Glomerular visceral epithelial cell (primary cell): ENCODE results near the gene TUBB2A.

Experiments
- DNase-seq: peaks from one replicate; pipeline ENCODE4 v3.0.0-alpha.2; 2016; ENCODE audit errors: extremely low spot score

Gene TUBB2A

GRCh38 chr6:3122823-3123182, 34.5 kb downstream of the TUBB2A start:
- no peak for DNase-seq

GRCh38 chr6:3120765-3121089, 36.6 kb downstream of the TUBB2A start:
- DNase-seq, result no peak

DNA sequence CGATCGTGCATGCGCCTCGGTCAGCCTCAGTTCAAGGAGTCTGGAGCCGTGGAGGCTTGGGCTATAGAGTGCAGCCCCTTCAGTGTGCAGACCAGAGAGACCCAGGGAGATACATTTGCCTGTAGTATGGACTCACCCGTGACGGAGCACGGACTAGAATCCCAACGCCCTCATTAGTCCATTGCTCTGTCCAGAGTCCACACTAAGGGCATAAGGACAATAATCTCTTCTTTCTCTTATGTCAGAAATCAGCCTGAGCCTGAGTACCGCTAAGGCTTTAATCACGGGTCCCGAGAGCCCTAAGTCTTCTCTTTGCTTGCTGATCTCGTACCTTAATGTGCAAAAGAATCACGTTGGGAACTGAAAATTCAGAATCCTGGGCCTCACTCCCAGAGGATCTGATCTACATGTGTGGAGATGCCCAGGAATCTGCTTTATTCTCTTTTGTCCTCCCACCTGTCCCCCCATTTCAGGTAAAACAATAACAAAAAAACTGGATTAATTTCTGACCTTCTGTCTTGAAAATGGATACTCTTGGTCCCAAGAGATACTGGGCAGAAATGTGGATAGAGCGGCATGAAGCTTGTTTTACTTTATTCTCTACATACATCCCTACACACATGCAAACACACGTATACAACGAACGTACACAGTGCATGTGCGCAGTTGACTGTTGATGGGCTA, 38.2 kb downstream of the TUBB2A start:
- DNase-seq, result peak; percentile 37

- peak; percentile 96 for DNase-seq
Observed at GRCh38 chr6:3118353-3119039, 38.8 kb downstream of the TUBB2A start, which contains the start of gene BPHL. Gene BPHL, plus strand, starts transcription at chr6:3118711. Its CDS starts 30 bp downstream, at chr6:3118741.

- no peak for DNase-seq
Observed at GRCh38 chr6:3117912-3118352, 39.4 kb downstream of the TUBB2A start.

DNA sequence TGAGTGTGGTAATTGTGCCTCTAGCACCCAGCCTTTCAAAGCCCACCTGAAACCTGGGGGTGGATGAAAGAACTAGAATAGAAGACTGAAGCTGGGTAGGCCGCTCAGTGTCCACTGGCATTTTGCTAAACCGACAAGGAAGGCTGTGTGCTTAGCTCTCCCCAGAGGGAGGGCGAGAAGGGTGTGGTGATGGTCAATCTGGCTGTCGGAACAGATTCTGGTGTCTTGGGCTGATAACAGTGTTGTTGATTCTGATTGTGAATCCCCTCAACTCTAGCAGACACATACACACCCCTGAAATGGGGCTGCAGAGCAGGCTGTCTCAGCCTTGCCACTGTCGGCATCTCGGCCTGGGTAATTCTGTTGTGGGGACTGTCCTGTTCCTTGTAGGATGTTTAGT, 43.0 kb downstream of the TUBB2A start:
- DNase-seq, result no peak

DNA sequence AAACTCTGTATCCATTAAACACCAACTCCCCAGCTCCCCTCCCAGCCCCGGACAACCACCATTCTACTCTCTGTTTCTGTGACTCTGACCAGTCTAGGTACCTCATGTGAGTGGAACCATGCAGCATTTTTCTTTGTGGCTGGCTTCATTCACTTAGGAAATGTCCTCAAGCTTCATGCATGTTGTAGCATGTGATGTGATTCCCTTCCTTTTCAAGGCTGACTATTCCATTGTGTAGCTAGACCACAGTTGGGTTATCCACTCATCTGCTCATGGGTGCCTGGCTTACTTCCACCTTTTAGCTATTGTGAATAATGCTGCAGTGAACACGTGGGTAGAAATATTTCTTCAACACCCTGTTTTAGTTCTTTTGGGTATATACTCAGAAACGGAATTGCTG, 47.6 kb downstream of the TUBB2A start:
- no peak for DNase-seq

GRCh38 chr6:3108746-3109414, 48.5 kb downstream of the TUBB2A start:
- no peak for DNase-seq
